ENCODE measurements around the gene PRDM11. TPM values are rescaled to one million over a fixed set of nuclear protein-coding genes. Genes with fewer than 3 reads are reported as not detected.

The PRDM11 gene
- total RNA-seq, 1 experiment from 2014 or later = 8.3 TPM

- no peak overlapping the region for H3K4me3 Mint-ChIP-seq
- POLR2A ChIA-PET = no interaction called here
- ATAC-seq (no peak), DNase-seq (ENCODE audit: low spot score) (no peak)
- H3K36me3 Mint-ChIP-seq = no peaks in the 10 kb centered on the region
- H3K4me1 Mint-ChIP-seq = no peaks in the 10 kb centered on the region
- H3K27me3 Mint-ChIP-seq (ENCODE audit: low read depth) = no peaks in the 10 kb centered on the region; the same call in 1 of the 2 replicates
- CTCF ChIA-PET = interaction anchor here (1.1 to 2.3 kb wide), 5 partner anchors 11 to 106 kb away, joined by 4 to 10 read pairs (median 7); no protein-coding TSS in a partner anchor
- H3K9me3 Mint-ChIP-seq = no peaks in the 10 kb centered on the region
- TF ChIP-seq GABPB1 (CRISPR knock-in tag; IDR thresholded peaks at IDR 0.05) = no peak
- TF ChIP-seq GRHL2 (CRISPR knock-in tag; IDR thresholded peaks at IDR 0.05; ENCODE audit: insufficient replicate concordance, severe bottlenecking) = no peak
- H3K27ac Mint-ChIP-seq = no peak overlapping the region
These were observed 69.6 kb downstream of the PRDM11 start for GRCh38 chr11:45216031-45216430.

- ATAC-seq = no peak
- no peak overlapping the region for H3K27ac Mint-ChIP-seq
- no peaks in the 10 kb centered on the region; the same call in 1 of the 2 replicates for H3K27me3 Mint-ChIP-seq (ENCODE audit: low read depth)
- no peaks in the 10 kb centered on the region for H3K36me3 Mint-ChIP-seq
- CTCF ChIA-PET = interaction anchor here (1.1 to 2.3 kb wide), 5 partner anchors 12 to 107 kb away, joined by 4 to 10 read pairs (median 7); no protein-coding TSS in a partner anchor
- no peak overlapping the region for H3K4me3 Mint-ChIP-seq
- DNase-seq (ENCODE audit: low spot score) = no peak
- H3K4me1 Mint-ChIP-seq = no peaks in the 10 kb centered on the region
- no peaks in the 10 kb centered on the region for H3K9me3 Mint-ChIP-seq
- POLR2A ChIA-PET = no interaction called here
- TF ChIP-seq NFATC4 (CRISPR knock-in tag; IDR thresholded peaks at IDR 0.05) (no peak), PREB (CRISPR knock-in tag; IDR thresholded peaks at IDR 0.05; ENCODE audit: borderline replicate concordance) (no peak), TP53 (CRISPR knock-in tag; IDR thresholded peaks at IDR 0.05) (no peak), IRF2 (CRISPR knock-in tag; IDR thresholded peaks at IDR 0.05; ENCODE audit: borderline replicate concordance, low read depth) (no peak), ZNF512 (CRISPR knock-in tag; IDR thresholded peaks at IDR 0.05; ENCODE audit: borderline replicate concordance) (no peak), ARID4B (CRISPR knock-in tag; IDR thresholded peaks at IDR 0.05; ENCODE audit: borderline replicate concordance) (no peak), ERG (CRISPR knock-in tag; IDR thresholded peaks at IDR 0.05) (no peak), ZNF232 (CRISPR knock-in tag; IDR thresholded peaks at IDR 0.05) (no peak), HMGXB4 (CRISPR knock-in tag; IDR thresholded peaks at IDR 0.05) (no peak), ZNF263 (CRISPR knock-in tag; IDR thresholded peaks at IDR 0.05; ENCODE audit: low read depth) (no peak), ZMAT4 (CRISPR knock-in tag; IDR thresholded peaks at IDR 0.05) (no peak), OVOL2 (CRISPR knock-in tag; IDR thresholded peaks at IDR 0.05; ENCODE audit: borderline replicate concordance) (no peak), ZNF396 (CRISPR knock-in tag; IDR thresholded peaks at IDR 0.05; ENCODE audit: borderline replicate concordance) (no peak), EMX1 (CRISPR knock-in tag; IDR thresholded peaks at IDR 0.05) (no peak), CDX4 (CRISPR knock-in tag; IDR thresholded peaks at IDR 0.05; ENCODE audit: borderline replicate concordance) (no peak), FOXP4 (CRISPR knock-in tag; IDR thresholded peaks at IDR 0.05) (no peak)
These were observed 70.5 kb downstream of the PRDM11 start for GRCh38 chr11:45216901-45217300.
